Gastroesophageal sphincter (tissue), 4 donors: ENCODE data around the gene ITK. TPM values are rescaled to one million over a fixed set of nuclear protein-coding genes. Genes with fewer than 3 reads are reported as not detected.

Experiments
- ATAC-seq: fragments of 150-250 bp; one replicate; pipeline ENCODE4 v1.9.1; 2016; ENCODE audit warnings: mild to moderate bottlenecking, moderate library complexity
- H3K27ac ChIP-seq, 4 donors: fragments of 200-600 bp; sonication (generic) in 3 of 4; 1 replicate in 3 of 4; 2 replicates in 1 of 4; pipeline ENCODE4 v1.5.1; 2016 to 2019
- H3K27me3 ChIP-seq: fragments of 200-600 bp; sonication (generic); one replicate; pipeline ENCODE4 v1.5.1; 2019
- H3K36me3 ChIP-seq, 2 donors: fragments of 200-600 bp; sonication (generic); one replicate each; pipeline ENCODE4 v1.5.1; 2019; ENCODE audit warnings: control low read depth in 1 of 2
- H3K4me1 ChIP-seq, 3 donors: fragments of 200-600 bp; sonication (generic); 1 replicate in 2 of 3; 2 replicates in 1 of 3; pipeline ENCODE4 v1.5.1; 2016 to 2019; ENCODE audit warnings: control low read depth in 2 of 3
- H3K4me3 ChIP-seq, 2 donors: fragments of 200-600 bp; sonication (generic); one replicate each; pipeline ENCODE4 v1.5.1; 2019; ENCODE audit warnings: mild to moderate bottlenecking in 1 of 2, moderate library complexity in 1 of 2
- H3K9me3 ChIP-seq, 3 donors: fragments of 200-600 bp; sonication (generic); one replicate each; pipeline ENCODE4 v1.5.1; 2017 to 2019; ENCODE audit warnings: control low read depth in 2 of 3
- CTCF ChIP-seq, 4 experiments: fragments of 200-600 bp in 2 of 4; fragments of 450-650 bp in 2 of 4; sonication (generic) in 1 of 4; IDR thresholded peaks; one replicate each; pipeline ENCODE4 v1.5.1; 2017 to 2019; ENCODE audit warnings: antibody characterized with exemption in 4 of 4, mild to moderate bottlenecking in 2 of 4, moderate library complexity in 2 of 4
- EP300 ChIP-seq: sonication (generic); formaldehyde crosslinking; IDR thresholded peaks from one replicate; pipeline ENCODE4 v1.6.1; 2017; ENCODE audit warnings: antibody characterized with exemption, mild to moderate bottlenecking
- POLR2A ChIP-seq, 2 donors: fragments of 450-650 bp; IDR thresholded peaks; one replicate each; pipeline ENCODE4 v1.6.1; 2017; ENCODE audit warnings: antibody characterized with exemption in 2 of 2, mild to moderate bottlenecking in 2 of 2, moderate library complexity in 1 of 2
- POLR2AphosphoS5 ChIP-seq: sonication (generic); formaldehyde crosslinking; IDR thresholded peaks from one replicate; pipeline ENCODE4 v1.6.1; 2017; ENCODE audit warnings: antibody characterized with exemption
- WGBS, 2 donors: methylation state at CpG; one replicate each; pipeline ENCODE4 v1.1.5; 2018; ENCODE audit warnings: low coverage in 1 of 2; 5-methylcytosine and 5-hydroxymethylcytosine counted together
- total RNA-seq, 4 donors: library from RNA; depleted of rRNA; stranded (reverse); fragments of >200 nt; gene quantifications; one replicate each; pipeline ENCODE4 v1.1.0, GENCODE V29; 2016

ITK gene
- total RNA-seq, 4 donors from 2014 or later, result 0.52 to 3.1 (median 1.8) TPM

DNA sequence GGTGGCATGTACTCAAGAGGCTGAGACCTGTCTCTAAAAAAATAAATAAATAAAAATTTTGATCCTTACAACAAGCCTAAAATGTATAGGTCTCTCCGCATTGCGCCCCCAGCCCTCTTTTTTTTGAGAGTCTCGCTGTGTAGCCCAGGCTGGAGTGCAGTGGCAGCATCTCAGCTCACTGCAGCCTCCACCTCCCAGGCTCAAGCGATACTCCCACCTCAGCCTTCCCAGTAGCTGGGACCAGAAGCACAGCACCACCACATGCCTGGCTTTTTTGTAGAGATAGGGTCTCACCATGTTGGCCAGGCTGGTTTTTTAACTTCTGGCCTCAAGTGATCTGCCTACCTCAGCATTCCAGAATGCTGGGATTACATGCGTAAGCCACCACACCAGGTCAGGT lies 12.4 kb upstream of the ITK start:
- H3K9me3 ChIP-seq, result no peaks in the 10 kb centered on the region
- TF ChIP-seq CTCF (IDR thresholded peaks at IDR 0.05) (no peak), POLR2AphosphoS5 (no peak), POLR2A (IDR thresholded peaks at IDR 0.05) (no peak), EP300 (no peak)
- H3K4me1 ChIP-seq, result no peaks in the 10 kb centered on the region
- peaks cover 8% of the 10 kb centered on the region for H3K27me3 ChIP-seq
- no peak overlapping the region for H3K4me3 ChIP-seq
- H3K36me3 ChIP-seq, result no peaks in the 10 kb centered on the region
- no peak for ATAC-seq
- 89 to 97% methylated on average over 4 of the region's 5 CpGs for WGBS, 2 donors
- no peak overlapping the region for H3K27ac ChIP-seq

GRCh38 chr5:157172403-157172802 lies 8.2 kb upstream of the ITK start:
- Histone ChIP-seq H3K27ac (no peak overlapping the region), H3K4me1 (no peaks in the 10 kb centered on the region), H3K4me3 (no peak overlapping the region), H3K27me3 (peaks cover 6% of the 10 kb centered on the region), H3K36me3 (no peaks in the 10 kb centered on the region), H3K9me3 (no peaks in the 10 kb centered on the region)
- ATAC-seq, result no peak
- no peak for TF ChIP-seq POLR2AphosphoS5
- TF ChIP-seq CTCF (IDR thresholded peaks at IDR 0.05), result no peak
- TF ChIP-seq EP300, result no peak
- no peak for TF ChIP-seq POLR2A (IDR thresholded peaks at IDR 0.05)
- WGBS, 2 donors, result 58% methylated on average over 2 of the region's 2 CpGs; no CpG with 5 or more reads in 1 of the 2 donors

GRCh38 chr5:157175071-157175612 lies 5.5 kb upstream of the ITK start:
- 92% methylated on average over 5 to 7 of the region's 8 CpGs for WGBS, 2 donors
- no peak overlapping the region for H3K27ac ChIP-seq
- H3K4me3 ChIP-seq, result no peak overlapping the region
- H3K9me3 ChIP-seq, result no peaks in the 10 kb centered on the region
- no peak for TF ChIP-seq POLR2AphosphoS5
- no peak for TF ChIP-seq EP300
- TF ChIP-seq POLR2A (IDR thresholded peaks at IDR 0.05), result no peak
- no peak for TF ChIP-seq CTCF (IDR thresholded peaks at IDR 0.05)
- H3K4me1 ChIP-seq, result no peaks in the 10 kb centered on the region
- H3K27me3 ChIP-seq, result no peaks in the 10 kb centered on the region
- no peaks in the 10 kb centered on the region for H3K36me3 ChIP-seq
- ATAC-seq, result no peak

- Histone ChIP-seq H3K4me3 (no peak overlapping the region), H3K27ac (no peak overlapping the region), H3K9me3 (no peaks in the 10 kb centered on the region), H3K27me3 (no peaks in the 10 kb centered on the region), H3K36me3 (no peaks in the 10 kb centered on the region), H3K4me1 (no peaks in the 10 kb centered on the region)
- TF ChIP-seq EP300 (no peak), POLR2A (IDR thresholded peaks at IDR 0.05) (no peak), POLR2AphosphoS5 (no peak), CTCF (IDR thresholded peaks at IDR 0.05) (no peak)
- 71 to 75% methylated on average over 4 to 6 of the region's 6 CpGs for WGBS, 2 donors
- no peak for ATAC-seq
Measured at GRCh38 chr5:157177953-157178352, 2.7 kb upstream of the ITK start.

DNA sequence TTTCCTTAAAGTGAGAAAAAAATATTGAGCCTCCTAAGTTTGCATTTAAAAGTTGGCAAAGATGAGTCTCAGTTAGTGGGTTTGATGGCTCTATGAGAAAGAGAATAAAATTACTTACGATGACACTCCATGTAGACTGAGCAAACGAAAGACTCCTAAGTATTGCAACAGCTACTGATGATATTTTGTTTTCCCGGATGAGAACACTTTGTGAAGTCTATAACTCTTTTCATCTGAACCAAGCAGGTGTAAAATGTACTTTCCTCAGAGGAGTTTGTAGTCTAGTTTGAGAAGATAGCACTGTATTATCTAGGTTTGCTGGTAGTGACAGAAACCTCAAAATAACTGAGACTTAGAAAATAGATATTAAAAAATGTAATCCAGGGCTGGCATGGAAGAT lies 1.7 kb upstream of the ITK start:
- WGBS, 2 donors, result 75 to 77% methylated on average over 3 of the region's 3 CpGs
- no peaks in the 10 kb centered on the region for H3K36me3 ChIP-seq
- peaks cover 0 to 2% (median 0%) of the 10 kb centered on the region in 3 donors for H3K9me3 ChIP-seq
- no peak for ATAC-seq
- H3K4me3 ChIP-seq, result no peak overlapping the region
- no peaks in the 10 kb centered on the region for H3K27me3 ChIP-seq
- no peak for TF ChIP-seq POLR2A (IDR thresholded peaks at IDR 0.05)
- no peak for TF ChIP-seq POLR2AphosphoS5
- TF ChIP-seq CTCF (IDR thresholded peaks at IDR 0.05), result no peak
- no peak for TF ChIP-seq EP300
- H3K27ac ChIP-seq, result no peak overlapping the region
- no peaks in the 10 kb centered on the region for H3K4me1 ChIP-seq
